DMS79 treated with DMSO at 0.1 percent for 48 hours (cell line): ENCODE measurements around the gene RPLP1.
A peak's percentile ranks its signal among the peaks of the same experiment; 100 is the strongest.
"Not testable (repeated sequence)": the region's sequence is repeated elsewhere in the genome, so short reads cannot be mapped to it uniquely, and the experiment has no call there.

Source experiments
- DNase-seq: peaks from one replicate; lab custom pipeline; 2025; lab: John Stamatoyannopoulos, UW

Gene RPLP1

GRCh38 chr15:69439623-69440022 lies 13.0 kb upstream of the RPLP1 start:
- DNase-seq: no peak

GRCh38 chr15:69443032-69443611 lies 9.5 kb upstream of the RPLP1 start:
- no peak for DNase-seq

DNA sequence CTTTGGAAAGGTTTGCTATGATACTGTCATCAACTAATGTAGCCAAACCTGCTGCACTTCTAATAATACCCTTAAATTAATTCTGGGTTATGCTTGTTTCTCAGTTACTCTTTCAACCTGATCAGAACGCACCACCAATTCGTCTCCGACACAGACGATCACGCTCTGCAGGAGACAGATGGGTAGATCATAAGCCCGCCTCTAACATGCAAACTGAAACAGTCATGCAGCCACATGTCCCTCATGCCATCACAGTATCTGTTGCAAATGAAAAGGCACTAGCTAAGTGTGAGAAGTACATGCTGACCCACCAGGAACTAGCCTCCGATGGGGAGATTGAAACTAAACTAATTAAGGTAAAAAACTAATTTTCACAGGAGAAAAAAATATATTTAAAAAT lies 7.9 kb upstream of the RPLP1 start:
- no peak for DNase-seq

DNA sequence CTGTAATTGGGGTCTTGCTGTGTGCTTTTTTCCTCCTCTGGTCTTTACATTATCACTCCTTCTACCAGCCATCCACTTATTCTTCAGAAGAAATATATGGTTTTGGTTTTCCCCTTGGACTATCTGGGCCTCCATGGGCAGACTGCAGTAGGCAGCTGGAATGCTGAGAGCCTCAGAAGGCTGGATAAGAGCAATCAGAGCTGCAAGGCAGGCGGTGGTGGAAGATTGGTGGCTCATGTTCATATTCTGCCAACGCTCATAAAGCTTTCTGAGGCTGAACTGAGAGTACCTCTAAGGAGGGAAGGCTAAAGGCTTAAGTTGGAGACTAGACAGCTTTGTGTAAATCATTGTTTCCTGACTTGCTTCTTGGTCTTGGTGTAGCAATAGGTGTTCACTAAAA lies 5.7 kb upstream of the RPLP1 start:
- no peak for DNase-seq

DNA sequence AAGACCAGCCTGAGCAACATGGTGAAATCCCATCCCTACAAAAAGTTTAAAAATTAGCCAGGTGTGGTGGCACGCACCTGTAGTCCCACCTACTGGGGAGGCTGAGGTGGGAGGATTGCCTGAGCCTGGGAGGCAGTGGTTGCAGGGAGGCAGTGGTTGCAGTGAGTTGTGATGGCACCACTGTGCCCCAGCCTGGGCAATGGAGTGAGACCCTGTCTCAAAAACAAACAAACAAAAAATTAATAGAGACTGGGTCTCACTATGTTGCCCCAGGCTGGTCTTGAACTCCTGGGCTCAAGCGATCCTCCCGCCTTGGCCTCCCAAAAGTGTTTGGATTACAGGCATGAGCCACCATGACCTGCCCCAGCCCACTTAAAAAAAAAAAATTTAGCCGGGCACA lies 2.4 kb upstream of the RPLP1 start:
- not testable (repeated sequence) for DNase-seq

GRCh38 chr15:69450968-69451695 lies 1.5 kb upstream of the RPLP1 start:
- DNase-seq: no peak

DNA sequence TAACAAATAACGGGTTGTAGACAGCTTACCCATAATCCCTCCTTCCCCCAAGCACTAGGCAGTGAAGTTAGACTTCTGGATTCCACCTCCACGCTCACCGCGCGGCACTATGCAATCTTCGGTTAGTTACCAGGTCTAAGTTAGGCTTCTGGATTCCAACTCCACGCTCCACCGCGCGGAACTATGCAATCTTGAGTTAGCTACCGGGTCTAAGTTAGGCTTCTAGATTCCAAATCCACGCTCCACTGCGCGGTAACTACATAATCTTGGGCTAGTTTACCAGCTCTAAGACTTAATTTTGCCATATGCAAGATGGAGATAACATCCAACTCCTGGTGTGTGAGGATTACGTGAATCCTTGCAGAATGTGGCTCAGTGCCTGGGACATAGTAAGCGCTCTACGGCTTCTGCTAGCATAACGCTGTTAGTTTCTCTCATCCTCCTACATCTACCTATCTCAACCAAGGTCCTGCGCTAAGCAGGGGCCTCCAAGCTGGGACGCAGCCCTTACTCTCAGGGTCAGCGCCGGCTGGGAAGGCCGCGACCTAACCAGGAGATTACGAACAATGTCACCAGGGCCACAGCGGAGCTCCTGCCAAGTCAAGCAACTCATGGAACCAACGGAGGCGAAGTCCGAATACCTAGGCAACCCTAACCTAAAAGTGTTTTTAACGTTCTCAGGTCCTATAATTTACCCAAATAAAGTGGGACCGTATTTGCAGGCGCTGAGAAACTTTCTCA lies 497 bp upstream of the RPLP1 start:
- DNase-seq: no peak

- no peak for DNase-seq
Measured at GRCh38 chr15:69454953-69455352, 2.3 kb downstream of the RPLP1 start.

DNA sequence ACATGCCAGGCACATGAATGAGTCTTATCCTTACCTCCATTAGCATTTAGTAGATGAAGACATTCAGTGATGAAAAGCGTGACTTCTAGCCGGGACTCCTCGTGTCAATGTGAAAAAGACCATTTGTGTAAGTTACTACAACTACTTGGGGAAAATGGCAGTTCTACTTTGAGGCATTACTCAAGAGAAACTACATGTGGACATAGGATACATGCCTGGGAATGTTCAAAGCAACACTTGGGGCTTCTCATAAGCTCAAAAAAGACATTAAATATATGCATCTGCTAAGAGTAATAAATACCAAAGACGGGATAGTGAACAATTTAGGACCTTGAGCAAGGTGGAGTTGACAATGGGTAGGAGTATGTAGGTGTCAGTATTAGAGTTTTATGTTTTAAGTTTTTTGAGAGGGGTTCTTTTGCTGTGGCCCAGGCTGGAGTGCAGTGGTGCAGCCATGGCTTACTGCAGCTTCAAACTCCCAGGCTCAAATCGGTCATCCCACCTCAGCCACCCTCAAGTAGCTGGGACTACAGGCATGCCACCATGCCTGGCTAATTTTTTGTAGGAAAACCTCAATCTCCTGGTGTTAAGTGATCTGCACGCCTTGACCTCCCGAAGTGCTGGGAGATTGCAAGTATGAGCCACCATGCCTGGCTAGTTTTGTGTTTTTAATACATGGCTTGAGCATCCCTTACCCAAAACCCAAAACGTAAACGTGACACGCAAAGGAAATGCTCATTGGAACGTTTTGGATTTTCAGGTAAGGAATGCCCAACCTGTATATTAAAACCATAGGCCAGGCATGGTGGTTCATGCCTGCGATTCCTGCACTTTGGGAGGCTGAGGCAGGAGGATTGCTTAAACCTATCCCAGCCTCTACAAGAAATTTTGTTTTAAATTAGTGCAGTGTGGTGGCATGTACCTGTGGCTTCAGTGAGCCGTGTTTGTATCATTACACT lies 3.9 kb downstream of the RPLP1 start:
- no peak for DNase-seq

DNA sequence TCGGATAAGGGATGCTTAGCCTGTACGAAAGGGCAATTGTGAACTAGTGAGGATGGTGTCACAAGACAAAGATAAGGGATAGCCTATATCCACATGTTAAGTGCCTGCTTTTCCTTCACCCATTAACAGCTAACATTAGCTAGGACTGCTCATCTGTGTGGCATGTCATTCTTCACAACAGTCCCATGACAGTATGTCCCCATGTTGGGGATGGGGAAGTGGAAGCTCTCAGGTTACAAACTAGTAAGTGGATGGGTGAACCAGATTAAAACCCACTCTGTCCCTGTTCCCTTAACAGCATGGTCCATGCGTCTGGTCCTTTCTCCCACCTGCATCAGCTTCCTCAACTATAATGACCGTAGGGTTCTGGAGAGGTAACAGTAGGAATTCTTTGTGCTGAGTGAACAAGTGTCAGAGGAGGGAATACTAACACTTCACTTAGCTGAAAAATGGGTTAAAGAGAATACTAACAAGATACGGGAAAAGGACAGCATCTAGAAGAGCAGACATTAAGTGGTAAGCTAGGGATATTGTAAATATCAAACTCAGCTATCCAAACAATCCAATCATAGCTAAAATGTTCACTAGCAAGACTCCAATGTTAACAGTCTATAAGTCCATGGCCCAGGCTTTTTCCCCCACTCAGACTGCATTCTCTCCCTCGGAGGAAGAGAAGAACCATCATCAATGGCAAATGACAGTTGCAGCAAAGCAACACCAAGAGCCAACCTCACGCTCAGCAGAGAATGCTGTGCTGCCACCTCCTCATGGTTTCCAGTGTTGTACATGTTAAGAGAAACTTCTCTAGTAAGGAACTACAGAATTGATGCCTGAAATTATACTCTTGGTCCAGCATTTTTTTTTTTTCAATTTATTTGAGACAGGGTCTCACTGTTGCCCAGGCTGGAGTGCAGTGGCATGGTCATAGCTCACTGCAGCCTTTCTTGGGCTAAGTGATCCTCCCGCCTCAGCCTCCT lies 5.0 kb downstream of the RPLP1 start:
- no peak for DNase-seq

DNA sequence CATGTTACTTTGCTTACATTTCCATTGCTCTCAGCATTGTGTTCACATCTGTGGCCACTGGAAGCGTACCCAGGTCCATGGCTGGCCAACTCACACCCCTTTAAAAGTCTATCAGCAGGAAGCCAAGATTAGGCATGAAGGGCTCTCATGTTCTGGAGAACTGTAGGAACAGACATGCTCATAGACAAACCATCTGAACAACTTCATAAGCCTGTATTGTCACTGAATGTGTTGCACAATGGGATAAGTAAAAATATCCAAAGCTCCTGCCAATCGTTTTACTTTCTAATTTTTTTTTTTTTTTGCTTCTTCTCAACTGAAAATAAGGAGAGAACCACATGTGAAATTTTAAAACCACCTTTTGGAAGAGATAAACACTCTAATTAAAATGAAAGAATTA lies 6.4 kb downstream of the RPLP1 start:
- DNase-seq: no peak

GRCh38 chr15:69460481-69460880 lies 7.9 kb downstream of the RPLP1 start:
- no peak for DNase-seq

DNA sequence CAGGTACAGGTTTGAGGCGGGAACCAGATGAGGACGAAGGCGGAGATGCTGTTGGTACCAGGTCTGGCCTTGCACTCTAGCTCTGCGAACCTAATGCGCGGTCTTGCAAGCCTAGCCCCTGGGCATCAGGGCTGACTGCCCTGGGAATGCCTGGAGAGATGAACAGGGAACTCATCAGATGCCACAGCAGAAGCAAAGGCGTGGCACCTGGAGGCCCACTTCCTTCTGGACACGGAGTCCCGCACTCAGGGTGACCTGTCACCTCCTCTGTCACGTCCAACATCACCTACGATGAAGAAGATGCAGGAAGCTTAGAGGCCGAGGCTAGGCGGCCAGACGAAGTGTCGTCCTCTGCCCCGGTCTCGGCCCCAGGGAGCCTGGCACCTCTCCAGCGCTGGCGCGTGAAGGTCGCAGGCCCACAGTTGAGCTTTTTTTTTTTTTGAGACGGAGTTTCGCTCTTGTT lies 9.4 kb downstream of the RPLP1 start:
- no peak for DNase-seq

DNA sequence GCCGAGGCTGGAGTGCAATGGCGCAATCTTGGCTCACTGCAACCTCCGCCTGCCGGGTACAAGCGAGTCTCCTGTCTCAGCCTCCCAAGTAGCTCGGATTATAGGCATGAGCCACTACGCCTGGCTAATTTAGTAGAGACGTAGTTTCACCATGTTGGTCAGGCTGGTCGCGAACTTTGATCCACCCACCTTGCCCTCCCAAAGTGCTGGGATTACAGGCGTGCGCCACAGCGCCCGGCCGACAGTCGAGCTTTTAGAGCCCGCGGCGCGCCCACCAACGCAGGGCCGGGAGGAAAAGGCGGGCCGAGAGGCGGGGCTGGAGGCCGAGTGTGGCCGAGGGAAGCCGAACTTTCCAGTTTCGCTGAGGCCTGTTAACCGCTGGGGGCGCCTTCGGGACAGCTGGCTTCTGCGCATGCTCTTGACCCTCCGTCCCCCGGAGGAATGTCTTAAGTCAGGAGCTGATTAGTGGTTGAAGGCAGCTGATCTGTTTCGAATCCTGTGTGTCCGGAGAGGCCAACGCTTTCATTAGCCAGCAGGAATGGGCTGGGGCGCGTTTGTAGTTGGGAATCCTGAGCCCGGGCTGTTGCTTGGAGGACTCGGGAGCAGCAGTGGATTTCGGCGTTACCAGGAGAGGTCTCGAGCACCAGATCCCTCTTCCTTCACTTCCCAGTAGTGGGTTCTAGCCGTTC lies 10.0 kb downstream of the RPLP1 start:
- peak; percentile 77 for DNase-seq

DNA sequence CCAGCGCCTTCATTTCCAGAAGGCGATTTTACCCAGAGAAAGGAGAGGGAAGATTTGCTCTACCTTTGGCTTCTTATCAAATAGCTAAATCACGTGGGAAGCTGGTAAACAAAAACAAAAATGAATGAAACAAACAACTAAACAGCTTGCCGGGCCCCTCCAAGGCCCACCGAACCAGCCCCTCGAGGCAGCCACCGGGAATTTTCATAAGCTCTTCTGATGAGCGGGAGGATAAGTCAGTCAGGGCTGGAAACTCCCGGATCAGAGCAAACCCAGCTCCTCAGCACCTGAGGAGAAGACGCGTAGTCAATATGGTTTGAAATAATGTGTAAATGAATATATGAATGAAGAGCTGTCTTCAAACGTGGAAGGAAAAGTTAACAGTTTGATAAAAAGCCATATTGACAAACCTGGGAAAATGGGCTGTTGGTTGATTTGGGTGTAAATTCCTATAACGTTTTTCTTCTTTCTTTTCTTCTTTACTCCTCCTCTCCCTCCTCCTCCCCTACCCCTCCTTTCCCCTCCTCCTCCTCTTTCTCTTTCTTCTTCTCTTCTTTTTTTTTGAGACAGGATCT lies 10.7 kb downstream of the RPLP1 start:
- DNase-seq: no peak

DNA sequence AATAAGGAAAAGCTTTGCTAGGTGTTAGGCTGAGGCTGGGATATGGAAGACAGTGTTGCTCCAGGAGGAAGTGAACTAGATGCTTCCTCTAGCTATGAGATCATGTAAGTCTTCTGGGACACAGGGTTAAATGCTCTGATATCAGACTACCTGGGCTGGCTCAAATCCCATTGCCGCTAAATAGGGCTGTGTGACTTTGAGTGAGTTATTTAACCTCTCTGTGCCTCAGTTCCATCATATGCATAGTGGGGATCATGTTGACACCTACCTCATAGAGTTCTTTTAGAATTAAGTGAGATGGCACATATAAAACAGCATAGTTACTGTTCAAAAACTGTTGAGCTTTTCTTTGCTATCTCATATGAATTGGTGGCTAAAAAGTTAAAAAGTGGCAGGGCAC lies 12.6 kb downstream of the RPLP1 start:
- DNase-seq: no peak

- DNase-seq: no peak
Measured at GRCh38 chr15:69466733-69467132, 14.1 kb downstream of the RPLP1 start.

DNA sequence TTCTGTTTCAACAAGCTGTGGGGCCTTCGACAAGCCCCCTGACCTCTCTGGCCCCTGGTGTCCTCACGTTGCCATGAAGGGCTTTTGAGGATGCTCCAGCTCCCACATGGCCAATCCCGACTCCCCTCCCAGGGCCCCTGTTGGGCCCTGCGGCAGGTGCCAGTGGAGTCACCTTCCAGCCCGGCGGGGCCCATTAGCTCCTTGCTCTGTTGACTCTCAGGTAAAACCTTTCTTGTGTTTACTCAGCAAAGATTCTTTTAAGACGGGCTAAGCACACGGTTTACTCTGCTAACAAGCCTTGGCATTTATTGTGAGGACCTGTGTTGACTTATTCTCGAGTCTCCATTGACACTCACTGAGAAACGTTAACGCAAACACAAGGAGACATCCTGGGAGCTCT lies 15.0 kb downstream of the RPLP1 start:
- DNase-seq: peak; percentile 81

DNA sequence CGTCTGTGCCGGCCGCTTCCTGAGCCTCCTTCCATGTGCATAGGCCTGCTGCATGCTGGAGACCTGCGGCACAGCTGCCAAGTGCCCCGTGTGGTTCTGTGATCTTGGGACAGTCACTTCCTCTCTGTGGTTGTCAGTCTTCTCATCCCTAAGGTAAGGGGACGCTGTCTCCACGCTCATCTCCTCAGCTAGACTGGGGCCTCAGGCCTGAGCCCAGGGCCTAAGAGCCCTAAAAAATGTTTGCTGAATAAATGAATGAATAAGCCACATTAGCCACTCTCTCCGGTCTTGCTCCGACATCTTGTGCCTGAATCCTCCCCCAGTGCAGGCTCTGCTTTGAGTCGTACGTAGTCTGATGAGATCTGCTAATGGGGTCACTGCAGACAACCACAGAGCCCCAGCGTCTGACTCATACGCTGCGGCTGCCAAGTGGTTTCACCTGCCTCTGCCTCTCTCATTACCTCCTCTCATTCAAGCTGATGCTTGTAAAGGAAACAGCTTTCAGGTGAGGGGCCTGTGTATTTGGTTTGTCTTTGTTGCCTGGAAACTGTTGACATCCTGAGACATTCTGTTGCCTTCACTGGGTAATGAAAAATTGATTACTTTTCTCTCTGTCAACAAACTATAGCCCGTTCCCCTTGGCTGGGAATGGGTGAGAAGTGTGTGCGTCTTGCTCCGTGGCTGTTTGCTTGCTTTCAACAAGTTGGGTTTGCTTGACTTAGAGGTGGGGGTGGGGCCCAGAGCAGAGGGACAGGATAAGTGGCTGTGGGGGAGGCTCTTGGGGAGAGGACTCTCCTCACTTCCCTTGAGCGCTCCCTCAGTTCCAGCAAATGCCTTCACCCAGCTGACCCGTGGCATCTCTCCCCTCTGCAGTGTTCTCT lies 15.9 kb downstream of the RPLP1 start:
- DNase-seq: peak; percentile 87
